Suprapubic skin (tissue), 4 donors: ENCODE results near the gene APBA3. TPM values are rescaled to one million over a fixed set of nuclear protein-coding genes. Genes with fewer than 3 reads are reported as not detected.

Experiments
- DNase-seq, 2 donors: peaks; one replicate each; pipeline ENCODE4 v3.0.0-alpha.2; 2019; ENCODE audit warnings: low spot score in 2 of 2
- H3K27ac ChIP-seq: fragments of 200-600 bp; sonication (generic); one replicate; pipeline ENCODE4 v1.5.1; 2019
- H3K27me3 ChIP-seq: fragments of 200-600 bp; sonication (generic); one replicate; pipeline ENCODE4 v1.5.1; 2019
- H3K36me3 ChIP-seq: fragments of 200-600 bp; sonication (generic); one replicate; pipeline ENCODE4 v1.5.1; 2019
- H3K4me1 ChIP-seq: fragments of 200-600 bp; sonication (generic); one replicate; pipeline ENCODE4 v1.5.1; 2019
- H3K4me3 ChIP-seq: fragments of 200-600 bp; sonication (generic); one replicate; pipeline ENCODE4 v1.5.1; 2019; ENCODE audit warnings: mild to moderate bottlenecking
- H3K9me3 ChIP-seq: fragments of 200-600 bp; sonication (generic); one replicate; pipeline ENCODE4 v1.5.1; 2019
- CTCF ChIP-seq, 2 donors: fragments of 200-600 bp in 1 of 2; fragments of 450-650 bp in 1 of 2; sonication (generic) in 1 of 2; IDR thresholded peaks; one replicate each; pipeline ENCODE4 v1.5.1; 2016 to 2019; ENCODE audit warnings: antibody characterized with exemption in 2 of 2, mild to moderate bottlenecking in 1 of 2, moderate library complexity in 1 of 2
- EP300 ChIP-seq: sonication (generic); formaldehyde crosslinking; IDR thresholded peaks from one replicate; pipeline ENCODE4 v1.6.1; 2017; ENCODE audit warnings: antibody characterized with exemption
- POLR2A ChIP-seq, 2 donors: fragments of 450-650 bp; IDR thresholded peaks; one replicate each; pipeline ENCODE4 v1.6.1; 2017; ENCODE audit warnings: antibody characterized with exemption in 2 of 2, mild to moderate bottlenecking in 2 of 2, moderate library complexity in 2 of 2
- POLR2AphosphoS5 ChIP-seq, 3 donors: sonication (generic); formaldehyde crosslinking; IDR thresholded peaks; one replicate each; pipeline ENCODE4 v1.6.1; 2017; ENCODE audit warnings: antibody characterized with exemption in 3 of 3
- WGBS: methylation state at CpG from one replicate; pipeline ENCODE4 v1.1.5; 2018; 5-methylcytosine and 5-hydroxymethylcytosine counted together
- total RNA-seq, 4 donors: library from RNA; depleted of rRNA; stranded (reverse); fragments of >200 nt; gene quantifications; one replicate each; pipeline ENCODE4 v1.1.0, GENCODE V29; 2016

The APBA3 gene
- total RNA-seq, 4 donors from 2014 or later: 19.8 to 55.0 (median 25.8) TPM

GRCh38 chr19:3782903-3783302 lies 21.4 kb upstream of the APBA3 start:
- H3K4me1 ChIP-seq: peaks cover 13% of the 10 kb centered on the region
- H3K4me3 ChIP-seq: no peak overlapping the region
- H3K9me3 ChIP-seq: peaks cover 22% of the 10 kb centered on the region
- no peaks in the 10 kb centered on the region for H3K36me3 ChIP-seq
- no peak overlapping the region for H3K27ac ChIP-seq
- H3K27me3 ChIP-seq: peaks cover 54% of the 10 kb centered on the region
- WGBS: 80% methylated on average over 13 of the region's 13 CpGs
- DNase-seq: no peak
- no peak for TF ChIP-seq POLR2AphosphoS5 (IDR thresholded peaks at IDR 0.05)
- TF ChIP-seq CTCF (IDR thresholded peaks at IDR 0.05): no peak
- no peak for TF ChIP-seq EP300
- no peak for TF ChIP-seq POLR2A (IDR thresholded peaks at IDR 0.05)

- Histone ChIP-seq H3K27me3 (peaks cover 52% of the 10 kb centered on the region), H3K4me1 (peaks cover 13% of the 10 kb centered on the region), H3K4me3 (no peak overlapping the region), H3K27ac (no peak overlapping the region), H3K9me3 (peaks cover 22% of the 10 kb centered on the region), H3K36me3 (no peaks in the 10 kb centered on the region)
- TF ChIP-seq POLR2A (IDR thresholded peaks at IDR 0.05) (no peak), CTCF (IDR thresholded peaks at IDR 0.05) (no peak), EP300 (no peak), POLR2AphosphoS5 (IDR thresholded peaks at IDR 0.05) (no peak)
- WGBS: 97% methylated on average over 1 of the region's 1 CpG
- DNase-seq: no peak
Observed at GRCh38 chr19:3782330-3782729, 20.8 kb upstream of the APBA3 start.

- no peak for DNase-seq
- Histone ChIP-seq H3K9me3 (peaks cover 22% of the 10 kb centered on the region), H3K36me3 (no peaks in the 10 kb centered on the region), H3K27ac (no peak overlapping the region), H3K27me3 (peaks cover 46% of the 10 kb centered on the region), H3K4me1 (peaks cover 13% of the 10 kb centered on the region), H3K4me3 (no peak overlapping the region)
- TF ChIP-seq POLR2A (IDR thresholded peaks at IDR 0.05) (no peak), EP300 (no peak), POLR2AphosphoS5 (IDR thresholded peaks at IDR 0.05) (no peak), CTCF (IDR thresholded peaks at IDR 0.05) (no peak)
- WGBS: 100% methylated on average over 2 of the region's 2 CpGs
Observed at GRCh38 chr19:3781603-3782002, 20.1 kb upstream of the APBA3 start.

GRCh38 chr19:3780786-3781304 lies 19.4 kb upstream of the APBA3 start:
- TF ChIP-seq POLR2AphosphoS5 (IDR thresholded peaks at IDR 0.05) (no peak), POLR2A (IDR thresholded peaks at IDR 0.05) (no peak), CTCF (IDR thresholded peaks at IDR 0.05) (no peak), EP300 (no peak)
- H3K4me3 ChIP-seq: no peak overlapping the region
- 87% methylated on average over 9 of the region's 9 CpGs for WGBS
- no peaks in the 10 kb centered on the region for H3K36me3 ChIP-seq
- DNase-seq: no peak
- H3K9me3 ChIP-seq: peaks cover 22% of the 10 kb centered on the region
- H3K27me3 ChIP-seq: peaks cover 39% of the 10 kb centered on the region
- H3K4me1 ChIP-seq: peaks cover 10% of the 10 kb centered on the region
- no peak overlapping the region for H3K27ac ChIP-seq

- no peak for TF ChIP-seq CTCF (IDR thresholded peaks at IDR 0.05)
- TF ChIP-seq EP300: no peak
- TF ChIP-seq POLR2AphosphoS5 (IDR thresholded peaks at IDR 0.05): no peak
- TF ChIP-seq POLR2A (IDR thresholded peaks at IDR 0.05): no peak
- H3K4me1 ChIP-seq: no peaks in the 10 kb centered on the region
- DNase-seq: no peak
- peaks cover 22% of the 10 kb centered on the region for H3K9me3 ChIP-seq
- H3K36me3 ChIP-seq: no peaks in the 10 kb centered on the region
- no peak overlapping the region for H3K27ac ChIP-seq
- 80% methylated on average over 14 of the region's 44 CpGs for WGBS
- no peak overlapping the region for H3K4me3 ChIP-seq
- peaks cover 22% of the 10 kb centered on the region for H3K27me3 ChIP-seq
Observed at GRCh38 chr19:3778899-3779723, 17.6 kb upstream of the APBA3 start.
